ENCODE results near the gene HOXA3.

Gene HOXA3

GRCh38 chr7:27196287-27196767 is 43.9 kb upstream of the HOXA3 start:
- TF ChIP-seq ZNF565 (CRISPR knock-in tag; conservative IDR thresholded peaks at IDR 0.05; ENCODE audit: low read depth) (no peak), ZFP3 (CRISPR knock-in tag; IDR thresholded peaks at IDR 0.05) (no peak), GLIS3 (CRISPR knock-in tag; IDR thresholded peaks at IDR 0.05) (no peak), ZNF8 (CRISPR knock-in tag; IDR thresholded peaks at IDR 0.05) (no peak), RARB (CRISPR knock-in tag; IDR thresholded peaks at IDR 0.05) (no peak), ZNF70 (CRISPR knock-in tag; IDR thresholded peaks at IDR 0.05) (no peak), ESRRG (CRISPR knock-in tag; IDR thresholded peaks at IDR 0.05) (no peak)
- ATAC-seq, result peak; percentile 57

DNA sequence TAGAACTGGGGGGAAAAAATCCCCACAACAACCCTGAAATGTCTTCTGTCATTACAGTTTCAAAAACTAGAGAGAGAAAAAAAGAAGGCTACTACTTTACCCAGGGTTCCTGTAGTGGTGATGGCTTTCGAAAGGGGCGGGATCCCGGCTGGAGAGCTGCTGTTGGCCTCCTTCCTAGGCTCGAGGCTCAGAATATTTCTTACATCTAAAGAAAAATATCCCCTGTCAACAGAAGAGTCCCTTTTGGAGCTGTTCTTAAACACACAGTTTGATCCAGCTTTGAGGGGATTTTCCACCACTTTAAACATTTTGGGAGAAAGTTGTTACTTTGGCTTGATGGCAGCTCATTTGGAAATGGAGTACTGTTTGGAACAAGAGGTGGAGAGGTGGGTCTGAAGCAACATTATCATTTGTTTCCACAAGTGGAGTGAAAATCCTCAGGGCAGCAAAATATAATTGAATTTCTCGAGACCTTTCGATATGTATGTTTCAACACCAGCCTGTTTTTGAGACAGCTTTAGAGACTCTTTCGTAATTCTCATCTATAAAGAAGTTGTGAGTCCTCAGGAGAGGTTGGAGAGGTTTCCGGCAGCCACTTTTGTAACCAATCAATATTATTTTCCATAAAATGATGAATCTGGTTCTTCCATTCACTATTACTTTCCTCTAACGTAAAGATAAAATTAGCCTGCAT is 42.5 kb upstream of the HOXA3 start:
- TF ChIP-seq TOX (CRISPR knock-in tag; IDR thresholded peaks at IDR 0.05; ENCODE audit: borderline replicate concordance) (no peak), GLIS3 (CRISPR knock-in tag; IDR thresholded peaks at IDR 0.05) (no peak)
- no peak for ATAC-seq

GRCh38 chr7:27194002-27194352 is 41.6 kb upstream of the HOXA3 start:
- ATAC-seq, result no peak
- TF ChIP-seq ZNF565 (CRISPR knock-in tag; conservative IDR thresholded peaks at IDR 0.05; ENCODE audit: low read depth), result no peak
- TF ChIP-seq ZNF8 (CRISPR knock-in tag; IDR thresholded peaks at IDR 0.05), result no peak
- TF ChIP-seq TCF4 (CRISPR knock-in tag; IDR thresholded peaks at IDR 0.05; ENCODE audit: borderline replicate concordance), result no peak
- no peak for TF ChIP-seq ZNF70 (CRISPR knock-in tag; IDR thresholded peaks at IDR 0.05)
- no peak for TF ChIP-seq ARNTL (CRISPR knock-in tag; IDR thresholded peaks at IDR 0.05; ENCODE audit: borderline replicate concordance, low read depth)

DNA sequence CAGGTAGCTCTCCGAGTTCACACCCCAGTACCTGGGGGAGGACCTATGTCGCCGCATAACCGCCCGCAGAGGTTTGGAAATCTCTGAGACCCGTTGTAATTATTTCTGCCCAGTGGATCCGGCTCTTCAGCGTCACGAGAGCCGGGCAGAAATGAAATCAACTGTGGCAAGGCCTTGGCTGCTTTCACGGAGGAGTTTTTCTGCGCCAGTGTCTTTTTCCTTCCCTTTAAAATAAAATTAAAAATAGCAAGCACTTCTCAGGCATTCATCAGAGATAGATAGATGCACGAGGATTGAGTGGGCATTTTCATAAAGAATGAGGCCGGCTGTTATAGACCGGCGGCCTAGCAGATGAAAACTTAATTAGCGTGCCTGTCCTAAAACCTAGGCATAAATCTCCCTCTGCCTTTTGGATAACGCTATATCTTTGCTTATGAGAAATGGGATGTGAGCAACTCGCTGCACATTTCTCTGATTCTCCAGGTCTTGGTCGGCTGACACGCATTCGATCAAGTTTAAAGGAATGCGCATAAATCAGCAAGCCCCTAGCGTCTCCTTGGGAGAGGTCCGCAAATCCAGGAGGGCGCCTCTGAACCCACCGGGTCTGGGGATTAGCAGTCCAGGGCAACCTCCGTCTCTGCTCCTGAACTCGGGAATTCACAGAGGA is 41.1 kb upstream of the HOXA3 start:
- no peak for ATAC-seq

More for the DNA sequence above, 41.1 kb upstream of the HOXA3 start:
- no peak for TF ChIP-seq ZNF70 (CRISPR knock-in tag; IDR thresholded peaks at IDR 0.05)
- TF ChIP-seq, protein P1, sequence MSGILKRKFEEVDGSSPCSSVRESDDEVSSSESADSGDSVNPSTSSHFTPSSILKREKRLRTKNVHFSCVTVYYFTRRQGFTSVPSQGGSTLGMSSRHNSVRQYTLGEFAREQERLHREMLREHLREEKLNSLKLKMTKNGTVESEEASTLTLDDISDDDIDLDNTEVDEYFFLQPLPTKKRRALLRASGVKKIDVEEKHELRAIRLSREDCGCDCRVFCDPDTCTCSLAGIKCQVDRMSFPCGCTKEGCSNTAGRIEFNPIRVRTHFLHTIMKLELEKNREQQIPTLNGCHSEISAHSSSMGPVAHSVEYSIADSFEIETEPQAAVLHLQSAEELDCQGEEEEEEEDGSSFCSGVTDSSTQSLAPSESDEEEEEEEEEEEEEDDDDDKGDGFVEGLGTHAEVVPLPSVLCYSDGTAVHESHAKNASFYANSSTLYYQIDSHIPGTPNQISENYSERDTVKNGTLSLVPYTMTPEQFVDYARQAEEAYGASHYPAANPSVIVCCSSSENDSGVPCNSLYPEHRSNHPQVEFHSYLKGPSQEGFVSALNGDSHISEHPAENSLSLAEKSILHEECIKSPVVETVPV (CRISPR knock-in tag; IDR thresholded peaks at IDR 0.05), result no peak
- TF ChIP-seq, protein P2, sequence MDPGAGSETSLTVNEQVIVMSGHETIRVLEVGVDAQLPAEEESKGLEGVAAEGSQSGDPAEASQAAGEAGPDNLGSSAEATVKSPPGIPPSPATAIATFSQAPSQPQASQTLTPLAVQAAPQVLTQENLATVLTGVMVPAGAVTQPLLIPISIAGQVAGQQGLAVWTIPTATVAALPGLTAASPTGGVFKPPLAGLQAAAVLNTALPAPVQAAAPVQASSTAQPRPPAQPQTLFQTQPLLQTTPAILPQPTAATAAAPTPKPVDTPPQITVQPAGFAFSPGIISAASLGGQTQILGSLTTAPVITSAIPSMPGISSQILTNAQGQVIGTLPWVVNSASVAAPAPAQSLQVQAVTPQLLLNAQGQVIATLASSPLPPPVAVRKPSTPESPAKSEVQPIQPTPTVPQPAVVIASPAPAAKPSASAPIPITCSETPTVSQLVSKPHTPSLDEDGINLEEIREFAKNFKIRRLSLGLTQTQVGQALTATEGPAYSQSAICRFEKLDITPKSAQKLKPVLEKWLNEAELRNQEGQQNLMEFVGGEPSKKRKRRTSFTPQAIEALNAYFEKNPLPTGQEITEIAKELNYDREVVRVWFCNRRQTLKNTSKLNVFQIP (CRISPR knock-in tag; IDR thresholded peaks at IDR 0.05; ENCODE audit: borderline replicate concordance, low read depth), result no peak
- TF ChIP-seq RARB (CRISPR knock-in tag; IDR thresholded peaks at IDR 0.05), result no peak
- TF ChIP-seq ZC3H10 (CRISPR knock-in tag; IDR thresholded peaks at IDR 0.05), result no peak
- TF ChIP-seq ISL1 (CRISPR knock-in tag; IDR thresholded peaks at IDR 0.05), result no peak
- TF ChIP-seq ZFP30 (CRISPR knock-in tag; IDR thresholded peaks at IDR 0.05), result no peak
- TF ChIP-seq PPARA (CRISPR knock-in tag; IDR thresholded peaks at IDR 0.05; ENCODE audit: borderline replicate concordance), result no peak
- TF ChIP-seq SNAI2 (CRISPR knock-in tag; IDR thresholded peaks at IDR 0.05), result no peak
- TF ChIP-seq ZNF8 (CRISPR knock-in tag; IDR thresholded peaks at IDR 0.05), result no peak
- no peak for TF ChIP-seq CSDC2 (CRISPR knock-in tag; IDR thresholded peaks at IDR 0.05)
- TF ChIP-seq GLIS3 (CRISPR knock-in tag; IDR thresholded peaks at IDR 0.05), result no peak
- TF ChIP-seq BACH2 (CRISPR knock-in tag; IDR thresholded peaks at IDR 0.05; ENCODE audit: borderline replicate concordance), result no peak
- TF ChIP-seq ARNTL (CRISPR knock-in tag; IDR thresholded peaks at IDR 0.05; ENCODE audit: borderline replicate concordance, low read depth), result no peak
- TF ChIP-seq, protein P3, sequence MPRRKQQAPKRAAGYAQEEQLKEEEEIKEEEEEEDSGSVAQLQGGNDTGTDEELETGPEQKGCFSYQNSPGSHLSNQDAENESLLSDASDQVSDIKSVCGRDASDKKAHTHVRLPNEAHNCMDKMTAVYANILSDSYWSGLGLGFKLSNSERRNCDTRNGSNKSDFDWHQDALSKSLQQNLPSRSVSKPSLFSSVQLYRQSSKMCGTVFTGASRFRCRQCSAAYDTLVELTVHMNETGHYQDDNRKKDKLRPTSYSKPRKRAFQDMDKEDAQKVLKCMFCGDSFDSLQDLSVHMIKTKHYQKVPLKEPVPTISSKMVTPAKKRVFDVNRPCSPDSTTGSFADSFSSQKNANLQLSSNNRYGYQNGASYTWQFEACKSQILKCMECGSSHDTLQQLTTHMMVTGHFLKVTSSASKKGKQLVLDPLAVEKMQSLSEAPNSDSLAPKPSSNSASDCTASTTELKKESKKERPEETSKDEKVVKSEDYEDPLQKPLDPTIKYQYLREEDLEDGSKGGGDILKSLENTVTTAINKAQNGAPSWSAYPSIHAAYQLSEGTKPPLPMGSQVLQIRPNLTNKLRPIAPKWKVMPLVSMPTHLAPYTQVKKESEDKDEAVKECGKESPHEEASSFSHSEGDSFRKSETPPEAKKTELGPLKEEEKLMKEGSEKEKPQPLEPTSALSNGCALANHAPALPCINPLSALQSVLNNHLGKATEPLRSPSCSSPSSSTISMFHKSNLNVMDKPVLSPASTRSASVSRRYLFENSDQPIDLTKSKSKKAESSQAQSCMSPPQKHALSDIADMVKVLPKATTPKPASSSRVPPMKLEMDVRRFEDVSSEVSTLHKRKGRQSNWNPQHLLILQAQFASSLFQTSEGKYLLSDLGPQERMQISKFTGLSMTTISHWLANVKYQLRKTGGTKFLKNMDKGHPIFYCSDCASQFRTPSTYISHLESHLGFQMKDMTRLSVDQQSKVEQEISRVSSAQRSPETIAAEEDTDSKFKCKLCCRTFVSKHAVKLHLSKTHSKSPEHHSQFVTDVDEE (CRISPR knock-in tag; IDR thresholded peaks at IDR 0.05), result no peak
- TF ChIP-seq, protein P4, sequence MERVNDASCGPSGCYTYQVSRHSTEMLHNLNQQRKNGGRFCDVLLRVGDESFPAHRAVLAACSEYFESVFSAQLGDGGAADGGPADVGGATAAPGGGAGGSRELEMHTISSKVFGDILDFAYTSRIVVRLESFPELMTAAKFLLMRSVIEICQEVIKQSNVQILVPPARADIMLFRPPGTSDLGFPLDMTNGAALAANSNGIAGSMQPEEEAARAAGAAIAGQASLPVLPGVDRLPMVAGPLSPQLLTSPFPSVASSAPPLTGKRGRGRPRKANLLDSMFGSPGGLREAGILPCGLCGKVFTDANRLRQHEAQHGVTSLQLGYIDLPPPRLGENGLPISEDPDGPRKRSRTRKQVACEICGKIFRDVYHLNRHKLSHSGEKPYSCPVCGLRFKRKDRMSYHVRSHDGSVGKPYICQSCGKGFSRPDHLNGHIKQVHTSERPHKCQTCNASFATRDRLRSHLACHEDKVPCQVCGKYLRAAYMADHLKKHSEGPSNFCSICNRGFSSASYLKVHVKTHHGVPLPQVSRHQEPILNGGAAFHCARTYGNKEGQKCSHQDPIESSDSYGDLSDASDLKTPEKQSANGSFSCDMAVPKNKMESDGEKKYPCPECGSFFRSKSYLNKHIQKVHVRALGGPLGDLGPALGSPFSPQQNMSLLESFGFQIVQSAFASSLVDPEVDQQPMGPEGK (CRISPR knock-in tag; IDR thresholded peaks at IDR 0.05; ENCODE audit: borderline replicate concordance), result no peak
